Measurements from ENCODE around the gene SRPRA. TPM values are rescaled to one million over a fixed set of nuclear protein-coding genes. Genes with fewer than 3 reads are reported as not detected.

The SRPRA gene
- total and polyA plus RNA-seq, 2 donors (not counting 3 experiments of a cell fraction or from before 2014, with no cell fraction given), result 104 to 116 TPM

DNA sequence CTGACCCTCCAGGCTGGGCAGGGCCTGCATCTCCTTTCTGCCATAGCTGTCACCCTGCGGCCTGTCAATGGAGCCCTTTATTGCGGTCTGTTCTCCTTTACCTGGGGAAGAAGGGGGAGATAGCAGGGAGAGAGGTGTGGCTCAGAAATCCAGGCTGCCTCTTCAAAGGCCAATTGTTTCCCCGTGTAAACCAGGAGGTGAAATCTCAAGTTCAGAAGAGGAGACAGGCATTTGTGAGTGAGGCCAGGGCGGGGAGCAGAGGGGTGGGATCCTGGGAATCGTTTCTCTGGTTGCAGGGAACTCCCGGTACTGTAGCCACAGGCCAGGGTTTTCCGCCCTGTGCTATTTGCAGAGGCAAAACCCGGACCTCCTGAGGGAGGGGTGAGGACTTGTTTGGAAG, 44.3 kb upstream of the SRPRA start:
- Histone ChIP-seq H2AFZ (ENCODE audit: low read depth, low read length) (no peak overlapping the region), H3K4me3 (replicated peaks in 1 of 3; ENCODE audit: insufficient read depth in 1 of 3, low read depth in 1 of 3, low read length in 3 of 3) (no peak overlapping the region), H3K27me3 (ENCODE audit: control insufficient read depth in 2 of 2, insufficient read depth in 2 of 2, low read length in 2 of 2) (no peaks in the 10 kb centered on the region), H3K36me3 (ENCODE audit: control insufficient read depth in 2 of 2, extremely low read depth in 1 of 2, insufficient read depth in 2 of 2, low read length in 2 of 2) (no peaks in the 10 kb centered on the region), H3K9me1 (replicated peaks; ENCODE audit: control insufficient read depth, extremely low read depth, insufficient read depth, low read length) (no peaks in the 10 kb centered on the region), H3K4me1 (ENCODE audit: control insufficient read depth, extremely low read depth, insufficient read depth, low read length) (no peaks in the 10 kb centered on the region), H3K9me3 (replicated peaks; ENCODE audit: control insufficient read depth, insufficient read depth, low read length) (no peaks in the 10 kb centered on the region), H3K4me2 (ENCODE audit: insufficient read depth, low read length) (no peak overlapping the region), H4K20me1 (replicated peaks; ENCODE audit: control insufficient read depth, extremely low read depth, insufficient read depth, low read length) (no peaks in the 10 kb centered on the region), H3K27ac (ENCODE audit: insufficient read depth, low read depth, low read length) (no peak overlapping the region), H3K79me2 (ENCODE audit: control insufficient read depth, insufficient read depth, low read length) (no peaks in the 10 kb centered on the region), H3K9ac (replicated peaks; ENCODE audit: extremely low read depth, insufficient read depth, low read length) (no peak overlapping the region)
- FAIRE-seq, result no peak
- ChIA-PET POLR2A (interaction anchor here (0.6 kb wide), 1 partner anchor 11 kb away, joined by 3 read pairs; no protein-coding TSS in a partner anchor), CTCF (interaction anchor here (5.1 to 10.7 kb wide), 2 partner anchors 128 to 170 kb away, joined by 64 to 437 read pairs; no protein-coding TSS in a partner anchor)
- BruUV-seq (replicated peaks), result no TSS peak
- no peak for DNase-seq (ENCODE audit: low read depth, low spot score)
- intact Hi-C loops (cut with micrococcal nuclease) (loop anchor here (5.0 kb wide), 1 partner anchor 104 kb away; no protein-coding TSS in a partner anchor), dilution Hi-C loops (cut with MboI; ENCODE audit: extremely low pct_ligation_motif_present, low sequenced_read_pairs) (no loop called here)
- TF ChIP-seq GATA2 (IDR thresholded peaks at IDR 0.05; ENCODE audit: insufficient read depth, insufficient read length, low read depth, low read length), result no peak
- TF ChIP-seq, protein P1, sequence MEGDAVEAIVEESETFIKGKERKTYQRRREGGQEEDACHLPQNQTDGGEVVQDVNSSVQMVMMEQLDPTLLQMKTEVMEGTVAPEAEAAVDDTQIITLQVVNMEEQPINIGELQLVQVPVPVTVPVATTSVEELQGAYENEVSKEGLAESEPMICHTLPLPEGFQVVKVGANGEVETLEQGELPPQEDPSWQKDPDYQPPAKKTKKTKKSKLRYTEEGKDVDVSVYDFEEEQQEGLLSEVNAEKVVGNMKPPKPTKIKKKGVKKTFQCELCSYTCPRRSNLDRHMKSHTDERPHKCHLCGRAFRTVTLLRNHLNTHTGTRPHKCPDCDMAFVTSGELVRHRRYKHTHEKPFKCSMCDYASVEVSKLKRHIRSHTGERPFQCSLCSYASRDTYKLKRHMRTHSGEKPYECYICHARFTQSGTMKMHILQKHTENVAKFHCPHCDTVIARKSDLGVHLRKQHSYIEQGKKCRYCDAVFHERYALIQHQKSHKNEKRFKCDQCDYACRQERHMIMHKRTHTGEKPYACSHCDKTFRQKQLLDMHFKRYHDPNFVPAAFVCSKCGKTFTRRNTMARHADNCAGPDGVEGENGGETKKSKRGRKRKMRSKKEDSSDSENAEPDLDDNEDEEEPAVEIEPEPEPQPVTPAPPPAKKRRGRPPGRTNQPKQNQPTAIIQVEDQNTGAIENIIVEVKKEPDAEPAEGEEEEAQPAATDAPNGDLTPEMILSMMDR (IDR thresholded peaks at IDR 0.05; ENCODE audit: extremely low read depth in 1 of 2, insufficient read depth in 1 of 2, low read depth in 1 of 2, low read length in 2 of 2), result no peak
- no peak for TF ChIP-seq FOS (IDR thresholded peaks at IDR 0.05; ENCODE audit: borderline replicate concordance, insufficient read depth, low read length)
